Epithelial cell of esophagus (primary cell): ENCODE measurements around the gene FBXW5.

Source experiments
- DNase-seq: peaks from one replicate; pipeline ENCODE4 v3.0.0; 2010; ENCODE audit warnings: low read depth
- H3K4me3 ChIP-seq: 2 replicates; pipeline ENCODE4 v1.5.1; 2011; ENCODE audit warnings: mild to moderate bottlenecking, low read length, control low read depth
- TF ChIP-seq, protein P1 (sequence below): IDR thresholded peaks from 2 replicates; pipeline ENCODE4 v1.5.1; 2011; ENCODE audit warnings: low read depth, mild to moderate bottlenecking, low read length, control low read depth, inconsistent platforms; ENCODE audit not compliant: insufficient read depth; ENCODE audit errors: missing control alignments

FBXW5 gene

DNA sequence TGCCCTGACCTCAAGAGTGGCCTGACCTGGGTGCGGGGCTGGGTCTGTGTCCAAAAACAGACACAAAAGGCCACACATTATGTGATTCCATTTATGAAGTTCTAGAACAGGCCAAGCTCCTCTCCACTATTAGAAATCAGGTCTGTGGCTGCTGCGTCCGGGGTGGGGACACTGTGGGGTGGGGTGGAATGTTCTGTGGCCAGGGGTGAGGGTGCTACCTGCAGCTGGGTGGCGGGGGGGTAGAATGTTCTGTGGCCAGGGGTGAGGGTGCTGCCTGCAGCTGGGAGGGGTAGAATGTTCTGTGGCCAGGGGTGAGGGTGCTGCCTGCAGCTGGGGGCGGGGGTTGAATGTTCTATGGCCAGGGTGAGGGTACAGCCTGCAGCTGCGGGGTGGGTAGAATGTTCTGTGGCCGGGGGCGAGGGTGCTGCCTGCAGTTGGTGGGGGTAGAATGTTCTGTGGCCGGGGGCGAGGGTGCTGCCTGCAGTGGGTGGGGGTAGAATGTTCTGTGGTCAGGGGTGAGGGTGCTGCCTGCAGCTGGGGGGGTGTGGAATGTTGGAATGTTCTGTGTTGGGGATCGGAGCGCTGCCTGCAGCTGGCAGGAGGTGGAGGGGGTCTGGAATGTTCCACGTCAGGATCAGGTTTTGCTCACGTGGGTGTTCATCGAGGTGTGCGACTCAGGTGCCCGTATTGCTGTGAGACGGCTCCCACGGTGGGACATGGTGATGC is 15.8 kb upstream of the FBXW5 start:
- H3K4me3 ChIP-seq: no peak overlapping the region
- no peak for DNase-seq
- TF ChIP-seq, protein P1, sequence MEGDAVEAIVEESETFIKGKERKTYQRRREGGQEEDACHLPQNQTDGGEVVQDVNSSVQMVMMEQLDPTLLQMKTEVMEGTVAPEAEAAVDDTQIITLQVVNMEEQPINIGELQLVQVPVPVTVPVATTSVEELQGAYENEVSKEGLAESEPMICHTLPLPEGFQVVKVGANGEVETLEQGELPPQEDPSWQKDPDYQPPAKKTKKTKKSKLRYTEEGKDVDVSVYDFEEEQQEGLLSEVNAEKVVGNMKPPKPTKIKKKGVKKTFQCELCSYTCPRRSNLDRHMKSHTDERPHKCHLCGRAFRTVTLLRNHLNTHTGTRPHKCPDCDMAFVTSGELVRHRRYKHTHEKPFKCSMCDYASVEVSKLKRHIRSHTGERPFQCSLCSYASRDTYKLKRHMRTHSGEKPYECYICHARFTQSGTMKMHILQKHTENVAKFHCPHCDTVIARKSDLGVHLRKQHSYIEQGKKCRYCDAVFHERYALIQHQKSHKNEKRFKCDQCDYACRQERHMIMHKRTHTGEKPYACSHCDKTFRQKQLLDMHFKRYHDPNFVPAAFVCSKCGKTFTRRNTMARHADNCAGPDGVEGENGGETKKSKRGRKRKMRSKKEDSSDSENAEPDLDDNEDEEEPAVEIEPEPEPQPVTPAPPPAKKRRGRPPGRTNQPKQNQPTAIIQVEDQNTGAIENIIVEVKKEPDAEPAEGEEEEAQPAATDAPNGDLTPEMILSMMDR: no peak

DNA sequence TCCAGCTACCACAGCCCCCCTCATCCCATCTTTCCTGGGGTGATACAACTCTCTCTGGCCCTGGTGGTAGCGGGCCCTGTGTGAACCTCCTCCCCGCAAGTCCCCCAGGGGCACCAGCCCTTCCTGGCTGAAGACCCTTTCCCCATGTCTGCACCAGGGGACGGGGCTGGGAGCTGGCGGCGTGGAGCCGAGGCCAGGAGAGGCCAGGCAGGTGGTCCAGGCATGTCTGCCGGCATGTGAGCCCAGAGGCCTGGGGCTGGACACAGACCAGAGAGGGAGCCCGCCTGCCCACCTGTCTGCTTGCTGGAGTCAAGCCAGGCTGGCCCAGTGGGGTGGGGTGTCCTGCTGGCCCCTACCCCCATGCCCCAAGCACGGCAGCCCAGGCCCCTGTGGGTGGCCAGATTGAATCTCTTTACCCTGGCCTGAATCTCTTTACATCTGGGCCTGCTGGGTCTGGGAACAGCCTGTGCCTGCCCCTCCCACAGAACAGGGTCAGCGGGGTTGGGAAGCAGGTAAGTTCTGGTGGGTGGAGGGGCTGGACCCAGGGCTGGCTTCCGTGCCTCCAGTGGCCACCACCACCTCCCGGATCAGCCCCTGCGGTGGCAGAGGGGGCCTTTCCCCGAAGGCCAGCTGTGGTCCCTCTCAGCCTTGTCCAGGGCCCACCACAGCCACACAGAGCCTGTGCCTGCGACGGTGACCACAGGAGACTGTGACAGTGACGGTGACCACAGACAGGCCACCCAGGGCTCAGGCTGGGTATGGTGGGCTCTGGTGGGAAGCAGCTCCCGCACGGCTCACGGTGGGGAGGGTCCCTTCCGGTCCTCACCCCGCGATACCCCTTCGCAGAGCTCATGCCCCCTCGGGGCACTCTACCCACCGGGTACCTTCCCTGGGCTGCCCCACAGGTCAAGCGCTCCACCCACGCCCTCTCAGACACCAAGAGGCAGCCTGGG is 14.6 kb upstream of the FBXW5 start:
- TF ChIP-seq, protein P1: no peak
- no peak for DNase-seq
- H3K4me3 ChIP-seq: no peak overlapping the region

DNA sequence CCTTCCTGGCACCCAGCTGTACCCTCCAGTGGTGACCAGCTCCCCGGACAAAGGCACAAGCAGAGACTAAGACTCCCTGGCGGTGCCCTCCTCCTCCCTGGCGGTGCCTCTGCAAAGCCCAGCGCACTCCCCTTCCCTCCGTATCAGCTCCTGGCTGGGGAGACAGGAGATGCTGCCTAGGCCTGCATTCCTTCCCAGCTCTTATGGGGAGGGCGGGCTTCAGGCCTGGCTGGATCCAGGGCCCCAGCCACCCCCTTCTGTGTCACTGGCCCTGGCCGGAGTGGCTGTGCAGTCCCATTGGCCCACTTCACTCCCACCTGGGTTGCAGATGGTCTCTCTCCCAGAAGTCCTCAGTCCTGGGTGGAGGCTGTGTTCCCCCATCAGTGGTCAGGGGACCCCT is 13.9 kb upstream of the FBXW5 start:
- TF ChIP-seq, protein P1: no peak
- no peak overlapping the region for H3K4me3 ChIP-seq
- DNase-seq: no peak

- H3K4me3 ChIP-seq: no peak overlapping the region
- TF ChIP-seq, protein P1: no peak
- no peak for DNase-seq
These were observed 13.4 kb upstream of the FBXW5 start for GRCh38 chr9:136957901-136958300.

DNA sequence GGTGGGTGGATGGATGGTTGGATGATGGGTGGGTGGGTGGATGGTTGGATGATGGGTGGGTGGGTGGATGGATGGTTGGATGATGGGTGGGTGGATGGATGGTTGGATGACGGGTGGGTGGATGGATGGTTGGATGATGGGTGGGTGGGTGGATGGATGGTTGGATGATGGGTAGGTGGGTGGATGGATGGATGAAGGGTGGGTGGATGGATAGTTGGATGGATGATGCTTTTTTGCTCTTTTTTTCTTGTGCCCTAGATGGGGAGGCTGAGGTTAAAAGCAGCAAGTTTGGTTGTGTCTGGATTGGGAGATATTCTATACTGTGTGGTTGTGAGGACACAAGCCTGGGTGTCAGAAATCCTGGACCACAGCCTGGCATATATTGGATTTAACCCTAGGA is 12.9 kb upstream of the FBXW5 start:
- H3K4me3 ChIP-seq: no peak overlapping the region
- no peak for DNase-seq
- TF ChIP-seq, protein P1: no peak

DNA sequence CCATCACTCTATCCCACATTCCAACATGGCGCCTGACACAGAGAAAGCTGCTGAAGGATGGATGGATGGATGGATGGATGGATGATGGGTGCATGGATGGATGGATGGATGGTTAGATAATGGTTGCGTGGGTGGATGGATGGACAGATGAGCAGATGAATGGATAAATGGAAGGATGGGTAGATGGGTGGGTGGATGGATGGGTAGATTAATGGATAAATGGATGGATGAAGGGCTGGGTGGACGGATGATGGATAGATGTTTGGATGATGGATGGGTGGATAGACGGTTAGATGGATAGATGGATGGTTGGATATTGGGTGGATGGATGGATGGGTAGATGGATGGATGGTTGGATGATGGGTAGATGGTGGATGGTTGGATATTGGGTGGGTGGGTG is 12.1 kb upstream of the FBXW5 start:
- H3K4me3 ChIP-seq: no peak overlapping the region
- TF ChIP-seq, protein P1: no peak
- DNase-seq: no peak

DNA sequence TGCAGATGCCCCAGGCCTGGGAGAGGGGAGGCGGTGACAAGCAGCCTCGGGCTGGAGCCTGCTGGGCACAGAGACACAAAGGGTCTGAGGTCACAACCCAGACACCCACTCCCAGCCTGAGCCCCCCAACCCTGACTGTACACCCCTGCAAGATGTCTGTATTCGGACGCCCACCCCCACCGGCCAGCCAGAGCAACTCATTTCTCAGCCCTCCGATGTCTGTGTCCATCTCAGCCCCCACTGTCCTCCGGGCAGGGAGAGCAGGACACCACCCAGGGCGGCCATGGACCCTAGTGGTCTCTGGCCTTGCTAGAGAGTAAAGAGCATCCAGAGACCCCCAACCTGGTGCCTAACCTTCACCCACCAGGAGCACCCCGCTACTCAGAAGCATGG is 11.4 kb upstream of the FBXW5 start:
- no peak for DNase-seq
- no peak overlapping the region for H3K4me3 ChIP-seq
- TF ChIP-seq, protein P1: no peak
